ENCODE data around the gene KRT71. TPM values are rescaled to one million over a fixed set of nuclear protein-coding genes. Genes with fewer than 3 reads are reported as not detected.

The KRT71 gene
- total RNA-seq, 1 donor from 2014 or later, result not detected

GRCh38 chr12:52522346-52523011, 30.5 kb downstream of the KRT71 start:
- H4K20me1 ChIP-seq (ENCODE audit: low read depth), result no peaks in the 10 kb centered on the region
- H3K4me3 ChIP-seq, result no peak overlapping the region
- Mint-ChIP-seq H3K9me3 (no peaks in the 10 kb centered on the region), H3K27me3 (ENCODE audit: insufficient read depth, low read depth) (peaks cover 12% of the 10 kb centered on the region), H3K4me1 (peaks cover 6% of the 10 kb centered on the region), H3K4me3 (no peak overlapping the region), H3K36me3 (no peaks in the 10 kb centered on the region), H3K27ac (no peak overlapping the region)
- no peaks in the 10 kb centered on the region for H3K4me1 ChIP-seq
- no peaks in the 10 kb centered on the region for H3K36me3 ChIP-seq
- no peaks in the 10 kb centered on the region for H3F3A ChIP-seq (ENCODE audit: low read depth)
- H3K79me2 ChIP-seq (ENCODE audit: low read depth), result no peaks in the 10 kb centered on the region
- TF ChIP-seq EZH2 (IDR thresholded peaks at IDR 0.05), result no peak
- no peak for TF ChIP-seq CTCF (IDR thresholded peaks at IDR 0.05)
- TF ChIP-seq EZH2phosphoT487 (IDR thresholded peaks at IDR 0.05), result no peak
- H3K4me2 ChIP-seq, result no peak overlapping the region
- no peak overlapping the region for H3K9ac ChIP-seq
- H3K9me3 ChIP-seq (ENCODE audit: low read depth), result no peaks in the 10 kb centered on the region
- no peak overlapping the region for H2AFZ ChIP-seq (replicated peaks)
- DNase-seq (ENCODE audit: low spot score), result no peak
- H3K27me3 ChIP-seq, result no peaks in the 10 kb centered on the region
- H3K27ac ChIP-seq, result no peak overlapping the region

- no peak overlapping the region for H3K27ac Mint-ChIP-seq
Observed at GRCh38 chr12:52521568-52522266, 31.2 kb downstream of the KRT71 start.

GRCh38 chr12:52521175-52521567, 31.8 kb downstream of the KRT71 start:
- peaks cover 6% of the 10 kb centered on the region for H3K4me1 Mint-ChIP-seq

More at GRCh38 chr12:52521568-52522266, 31.2 kb downstream of the KRT71 start:
- Histone ChIP-seq H3K4me3 (no peak overlapping the region), H3K4me1 (no peaks in the 10 kb centered on the region), H3K36me3 (no peaks in the 10 kb centered on the region), H4K20me1 (ENCODE audit: low read depth) (no peaks in the 10 kb centered on the region), H2AFZ (replicated peaks) (no peak overlapping the region), H3K4me2 (no peak overlapping the region), H3K9ac (no peak overlapping the region), H3K79me2 (ENCODE audit: low read depth) (no peaks in the 10 kb centered on the region), H3K9me3 (ENCODE audit: low read depth) (no peaks in the 10 kb centered on the region), H3K27ac (no peak overlapping the region), H3F3A (ENCODE audit: low read depth) (no peaks in the 10 kb centered on the region), H3K27me3 (no peaks in the 10 kb centered on the region)
- peaks cover 8% of the 10 kb centered on the region for H3K27me3 Mint-ChIP-seq (ENCODE audit: insufficient read depth, low read depth)
- no peaks in the 10 kb centered on the region for H3K36me3 Mint-ChIP-seq
- no peak for DNase-seq (ENCODE audit: low spot score)
- no peak overlapping the region for H3K4me3 Mint-ChIP-seq
- no peak for TF ChIP-seq EZH2 (IDR thresholded peaks at IDR 0.05)
- peaks cover 6% of the 10 kb centered on the region for H3K4me1 Mint-ChIP-seq
- H3K9me3 Mint-ChIP-seq, result no peaks in the 10 kb centered on the region

More at GRCh38 chr12:52521175-52521567, 31.8 kb downstream of the KRT71 start:
- Mint-ChIP-seq H3K4me3 (no peak overlapping the region), H3K9me3 (no peaks in the 10 kb centered on the region), H3K36me3 (no peaks in the 10 kb centered on the region), H3K27ac (no peak overlapping the region), H3K27me3 (ENCODE audit: insufficient read depth, low read depth) (peaks cover 9% of the 10 kb centered on the region)
- Histone ChIP-seq H4K20me1 (ENCODE audit: low read depth) (no peaks in the 10 kb centered on the region), H3K4me3 (no peak overlapping the region), H3K36me3 (no peaks in the 10 kb centered on the region), H3K9me3 (ENCODE audit: low read depth) (no peaks in the 10 kb centered on the region), H3K27me3 (no peaks in the 10 kb centered on the region), H3K4me2 (no peak overlapping the region), H3K79me2 (ENCODE audit: low read depth) (no peaks in the 10 kb centered on the region), H2AFZ (replicated peaks) (no peak overlapping the region), H3K27ac (no peak overlapping the region), H3F3A (ENCODE audit: low read depth) (no peaks in the 10 kb centered on the region), H3K9ac (no peak overlapping the region), H3K4me1 (no peaks in the 10 kb centered on the region)
- TF ChIP-seq EZH2 (IDR thresholded peaks at IDR 0.05) (no peak), EZH2phosphoT487 (IDR thresholded peaks at IDR 0.05) (no peak), CTCF (IDR thresholded peaks at IDR 0.05) (no peak)
- no peak for DNase-seq (ENCODE audit: low spot score)

All from neural progenitor cell (in vitro differentiated cells).